ENCODE results near the gene SETD6.
A peak's percentile ranks its signal among the peaks of the same experiment; 100 is the strongest.

GRCh38 chr16:58499615-58500351 is 15.5 kb upstream of the SETD6 start, which contains the start of gene NDRG4:
- TF ChIP-seq CTCF (tag by site-specific recombination; IDR thresholded peaks at IDR 0.05) (no peak), ZNF626 (tag by site-specific recombination; IDR thresholded peaks at IDR 0.05) (no peak), HOXD13 (CRISPR knock-in tag; IDR thresholded peaks at IDR 0.05; ENCODE audit: borderline replicate concordance) (no peak), ZNF510 (tag by site-specific recombination; IDR thresholded peaks at IDR 0.05; ENCODE audit: insufficient replicate concordance) (no peak), PATZ1 (tag by site-specific recombination; IDR thresholded peaks at IDR 0.05) (peak; percentile 71), ZNF274 (IDR thresholded peaks at IDR 0.05; ENCODE audit: low read length) (no peak), ZNF274 (tag by site-specific recombination; IDR thresholded peaks at IDR 0.05; ENCODE audit: borderline replicate concordance) (no peak), ZNF24 (tag by site-specific recombination; IDR thresholded peaks at IDR 0.05) (no peak), ZBTB48 (tag by site-specific recombination; IDR thresholded peaks at IDR 0.05) (no peak)
